GM12872 (cell line): ENCODE results near the gene PCDHGA10.
"Not testable (repeated sequence)": the region's sequence is repeated elsewhere in the genome, so short reads cannot be mapped to it uniquely, and the experiment has no call there.

Source experiments
- CTCF ChIP-seq: IDR thresholded peaks from 3 replicates; pipeline ENCODE4 v1.5.1; 2011; ENCODE audit warnings: low read depth, mild to moderate bottlenecking, low read length, moderate library complexity; ENCODE audit not compliant: insufficient read depth

The PCDHGA10 gene

DNA sequence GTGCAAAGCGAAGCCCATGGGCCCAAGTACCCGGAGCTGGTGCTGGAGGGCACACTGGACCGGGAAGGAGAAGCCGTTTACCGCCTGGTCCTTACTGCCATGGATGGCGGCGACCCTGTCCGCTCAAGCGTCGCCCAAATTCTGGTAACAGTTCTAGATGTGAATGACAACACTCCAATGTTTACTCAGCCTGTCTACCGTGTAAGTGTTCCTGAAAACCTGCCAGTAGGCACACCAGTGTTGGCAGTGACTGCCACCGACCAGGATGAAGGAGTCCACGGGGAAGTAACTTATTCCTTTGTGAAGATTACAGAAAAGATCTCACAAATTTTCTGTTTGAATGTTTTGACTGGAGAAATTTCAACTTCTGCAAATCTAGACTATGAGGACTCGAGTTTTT, 38.2 kb upstream of the PCDHGA10 start:
- TF ChIP-seq CTCF: no peak

DNA sequence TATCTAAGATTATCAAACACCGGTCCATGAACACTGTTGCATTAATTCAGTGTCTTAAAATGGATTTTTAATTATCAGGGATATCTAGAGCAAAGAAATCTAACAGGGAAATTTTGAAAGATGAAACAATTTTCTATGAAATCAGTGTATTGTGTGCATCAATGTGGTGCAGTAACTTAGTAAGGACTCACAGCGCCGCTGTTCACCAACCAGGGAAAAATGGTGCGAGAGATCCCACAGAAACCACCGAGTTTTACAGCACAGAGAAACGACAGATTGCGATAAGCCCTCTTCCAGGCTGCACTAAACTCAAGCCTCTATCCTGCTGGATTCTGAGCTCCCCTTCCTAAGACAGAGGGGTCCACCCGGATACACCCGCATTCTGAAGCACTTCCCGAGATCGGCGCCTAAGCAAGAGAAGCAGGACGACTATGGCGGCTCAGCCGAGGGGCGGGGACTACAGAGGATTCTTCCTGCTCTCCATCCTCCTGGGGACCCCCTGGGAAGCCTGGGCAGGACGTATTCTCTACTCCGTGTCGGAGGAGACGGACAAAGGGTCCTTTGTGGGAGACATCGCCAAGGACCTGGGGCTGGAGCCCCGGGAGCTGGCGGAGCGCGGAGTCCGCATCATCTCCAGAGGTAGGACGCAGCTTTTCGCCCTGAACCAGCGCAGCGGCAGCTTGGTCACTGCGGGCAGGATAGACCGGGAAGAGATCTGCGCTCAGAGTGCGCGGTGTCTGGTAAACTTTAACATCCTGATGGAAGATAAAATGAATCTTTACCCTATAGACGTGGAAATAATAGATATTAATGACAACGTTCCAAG, 30.1 kb upstream of the PCDHGA10 start, which contains the start of gene PCDHGA7:
Gene PCDHGA7, plus strand, starts transcription at position 274 of the 826 bp plus-strand sequence. Its CDS starts 158 bp downstream, at position 432.
- TF ChIP-seq CTCF: 0 out of 3 replicates have a peak, but pooled peaks have one; percentile 1

DNA sequence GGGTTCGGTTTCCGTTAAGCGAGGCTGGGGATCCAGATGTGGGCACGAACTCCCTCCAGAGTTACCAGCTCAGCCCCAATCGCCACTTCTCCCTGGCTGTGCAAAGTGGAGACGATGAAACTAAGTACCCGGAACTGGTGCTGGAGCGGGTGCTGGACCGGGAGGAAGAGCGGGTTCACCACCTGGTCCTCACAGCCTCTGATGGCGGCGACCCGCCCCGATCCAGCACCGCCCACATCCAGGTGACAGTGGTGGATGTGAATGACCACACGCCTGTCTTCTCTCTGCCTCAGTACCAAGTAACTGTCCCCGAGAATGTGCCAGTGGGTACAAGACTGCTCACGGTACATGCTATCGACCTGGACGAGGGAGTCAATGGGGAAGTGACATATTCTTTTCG, 29.4 kb upstream of the PCDHGA10 start:
- TF ChIP-seq CTCF: no peak

DNA sequence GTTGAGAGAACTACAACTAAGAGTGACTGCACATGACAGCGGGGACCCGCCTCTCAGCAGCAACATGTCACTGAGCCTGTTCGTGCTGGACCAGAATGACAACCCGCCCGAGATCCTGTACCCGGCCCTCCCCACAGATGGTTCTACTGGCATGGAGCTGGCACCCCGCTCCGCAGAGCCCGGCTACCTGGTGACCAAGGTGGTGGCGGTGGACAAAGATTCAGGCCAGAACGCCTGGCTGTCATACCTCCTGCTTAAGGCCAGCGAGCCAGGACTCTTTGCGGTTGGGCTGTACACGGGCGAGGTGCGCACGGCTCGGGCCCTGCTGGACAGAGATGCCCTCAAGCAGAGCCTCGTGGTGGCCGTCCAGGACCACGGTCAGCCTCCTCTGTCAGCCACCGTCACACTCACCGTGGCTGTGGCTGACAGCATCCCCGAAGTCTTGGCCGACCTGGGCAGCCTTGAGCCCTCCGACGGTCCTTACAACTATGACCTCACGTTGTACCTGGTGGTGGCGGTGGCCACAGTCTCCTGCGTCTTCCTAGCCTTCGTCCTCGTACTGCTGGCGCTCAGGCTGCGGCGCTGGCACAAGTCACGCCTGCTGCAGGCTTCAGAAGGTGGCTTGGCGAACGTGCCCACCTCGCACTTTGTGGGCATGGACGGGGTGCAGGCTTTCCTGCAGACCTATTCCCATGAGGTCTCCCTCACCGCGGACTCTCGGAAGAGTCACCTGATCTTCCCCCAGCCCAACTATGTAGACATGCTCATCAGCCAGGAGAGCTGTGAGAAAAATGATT, 28.1 kb upstream of the PCDHGA10 start:
- no peak for TF ChIP-seq CTCF

- TF ChIP-seq CTCF: not testable (repeated sequence)
Measured at GRCh38 chr5:141387557-141388311, 25.1 kb upstream of the PCDHGA10 start, which contains the start of gene PCDHGB4. Gene PCDHGB4 (plus strand): TSS chr5:141387698. CDS start chr5:141387885, 187 bp downstream.

- no peak for TF ChIP-seq CTCF
Measured at GRCh38 chr5:141388661-141389060, 24.1 kb upstream of the PCDHGA10 start.
